CMK (cell line): ENCODE data around the gene BCAN.

ENCODE experiments used
- DNase-seq: peaks from one replicate; pipeline ENCODE4 v3.0.0-alpha.2; 2010; ENCODE audit warnings: low read depth

Gene BCAN

GRCh38 chr1:156677616-156678596 is 36.0 kb downstream of the BCAN start:
- DNase-seq: no peak

GRCh38 chr1:156680056-156680455 is 38.1 kb downstream of the BCAN start:
- no peak for DNase-seq

GRCh38 chr1:156681196-156681960 is 39.5 kb downstream of the BCAN start:
- no peak for DNase-seq

- no peak for DNase-seq
These were observed 40.4 kb downstream of the BCAN start for GRCh38 chr1:156682166-156682890.

- DNase-seq: no peak
These were observed 42.4 kb downstream of the BCAN start for GRCh38 chr1:156684227-156684782.

GRCh38 chr1:156689035-156689952 is 47.4 kb downstream of the BCAN start:
- DNase-seq: peak; percentile 63

GRCh38 chr1:156689953-156690674 is 48.2 kb downstream of the BCAN start:
- DNase-seq: no peak

GRCh38 chr1:156690675-156691036 is 48.7 kb downstream of the BCAN start:
- no peak for DNase-seq

- no peak for DNase-seq
These were observed 49.3 kb downstream of the BCAN start for GRCh38 chr1:156691191-156691590.

GRCh38 chr1:156691665-156692440 is 49.9 kb downstream of the BCAN start:
- no peak for DNase-seq

- no peak for DNase-seq
These were observed 50.6 kb downstream of the BCAN start for GRCh38 chr1:156692441-156692924.

GRCh38 chr1:156692925-156693847 is 51.3 kb downstream of the BCAN start:
- no peak for DNase-seq

GRCh38 chr1:156693848-156694689 is 52.2 kb downstream of the BCAN start:
- no peak for DNase-seq

- DNase-seq: no peak
These were observed 52.7 kb downstream of the BCAN start for GRCh38 chr1:156694690-156694962.

GRCh38 chr1:156696755-156697154 is 54.8 kb downstream of the BCAN start:
- DNase-seq: no peak

GRCh38 chr1:156697481-156697880 is 55.6 kb downstream of the BCAN start:
- no peak for DNase-seq

- DNase-seq: no peak
These were observed 57.1 kb downstream of the BCAN start for GRCh38 chr1:156698995-156699394.
